Pancreas (tissue), 10 donors: Measurements from ENCODE around the gene TRIM42. TPM values are rescaled to one million over a fixed set of nuclear protein-coding genes. Genes with fewer than 3 reads are reported as not detected.
A peak's percentile ranks its signal among the peaks of the same experiment; 100 is the strongest.

Experiments
- ATAC-seq, 4 donors: fragments of 200-7000 bp; cut with Tn5 transposase; one replicate each; pipeline versions ENCODE4 v1.8.0 to v1.9.1; 2020; ENCODE audit warnings: mild to moderate bottlenecking in 4 of 4, moderate library complexity in 4 of 4
- DNase-seq, 6 donors: peaks; one replicate each; pipeline ENCODE4 v3.0.0-alpha.2; 2020
- FAIRE-seq: peaks from 2 replicates; lab custom pipeline; 2012; peaks lifted over from hg19 to GRCh38; lab: Jason Lieb, UNC
- H3K27ac ChIP-seq, 4 donors: fragments of 200-600 bp; sonication (generic); 1 replicate in 3 of 4; 2 replicates in 1 of 4; pipeline versions ENCODE4 v1.5.0 to v1.8.0; 2020
- H3K27me3 ChIP-seq, 4 donors: fragments of 200-600 bp; one replicate each; pipeline ENCODE4 v1.8.0; 2021
- H3K36me3 ChIP-seq, 3 donors: fragments of 200-600 bp; sonication (generic) in 1 of 3; one replicate each; pipeline versions ENCODE4 v1.5.0 to v1.8.0; 2020 to 2021
- H3K4me1 ChIP-seq, 3 donors: fragments of 200-600 bp; one replicate each; pipeline ENCODE4 v1.8.0; 2021
- H3K4me3 ChIP-seq, 4 donors: fragments of 200-600 bp; sonication (generic) in 2 of 4; one replicate each; pipeline versions ENCODE4 v1.5.0 to v1.8.0; 2020 to 2021
- H3K9me3 ChIP-seq, 4 donors: fragments of 200-600 bp; one replicate each; pipeline ENCODE4 v1.8.0; 2021
- CTCF ChIP-seq, 4 donors: fragments of 200-600 bp; sonication (generic) in 3 of 4; IDR thresholded peaks; one replicate each; pipeline versions ENCODE4 v1.5.0 to v1.8.0; 2021; ENCODE audit warnings: antibody characterized with exemption in 4 of 4
- WGBS, 2 donors: extraction: QIAGEN DNeasy Blood & Tissue Kit; methylation state at CpG; one replicate each; pipeline ENCODE4 v1.1.7; 2013; 5-methylcytosine and 5-hydroxymethylcytosine counted together
- intact Hi-C, 3 donors: fragments of 100-400 bp; cut with DNase I; formaldehyde crosslinking; loops; one replicate each; pipeline versions ENCODE4 v1.11.1 to v1.14.2; 2022
- polyA plus RNA-seq, 2 donors: library from polyadenylated mRNA; stranded (reverse); fragments of 200-250 nt; gene quantifications; one replicate each; pipeline ENCODE4 v1.2.3, GENCODE V29; 2013
- total RNA-seq, 6 donors: library from RNA; stranded (reverse); fragmentation: NEBNext Ultra II Directional in 4 of 6; extraction: Animal tissue kit (Norgen Biotek cat#: 25700) in 4 of 6; gene quantifications; one replicate each; pipeline versions ENCODE4 v1.2.1 to v1.2.4, GENCODE V29; 2021 to 2023
- donor health status: healthy with polysubstance abuse.
- donor health status: DM: no; HTN: no; CAD: no; lungs with moderate emphysema.
- donor health status: DM: no; HTN: no; CAD: no.
- donor health status: control.
- donor health status: control.
- donor health status: Bipolar disorder and iron deficiency.
- donor health status: DM: yes; HTN: yes; CAD: no.
- donor health status: DM: no; HTN: no; CAD: no.
- donor health status: DM: no; HTN: no; CAD: no.
- donor health status: DM: yes; HTN: yes; CAD: no.

The TRIM42 gene
- total RNA-seq (not detected), polyA plus RNA-seq (not detected)

- Histone ChIP-seq H3K4me1 (no peaks in the 10 kb centered on the region), H3K36me3 (no peaks in the 10 kb centered on the region), H3K4me3 (no peak within 1 kb of the TSS), H3K27me3 (no peaks in the 10 kb centered on the region), H3K27ac (no peak within 1 kb of the TSS), H3K9me3 (no peaks in the 10 kb centered on the region)
- FAIRE-seq (no peak), ATAC-seq (no peak), DNase-seq (no peak)
- no peak for TF ChIP-seq CTCF (IDR thresholded peaks at IDR 0.05)
- WGBS, 2 donors: 73 to 81% methylated on average over 2 of the region's 2 CpGs
- intact Hi-C loops: no loop called here
Observed at GRCh38 chr3:140677764-140678163, at the start of gene TRIM42. TSS of gene TRIM42 (plus strand) at chr3:140678064. CDS start at chr3:140678230, 166 bp downstream.

GRCh38 chr3:140628606-140629005 lies 49.3 kb upstream of the TRIM42 start:
- no peaks in the 10 kb centered on the region for H3K4me1 ChIP-seq
- H3K27me3 ChIP-seq: no peaks in the 10 kb centered on the region
- intact Hi-C loops: no loop called here
- FAIRE-seq (no peak), DNase-seq (no peak), ATAC-seq (no peak)
- no peak overlapping the region for H3K4me3 ChIP-seq
- no peak overlapping the region for H3K27ac ChIP-seq
- no peak for TF ChIP-seq CTCF (IDR thresholded peaks at IDR 0.05)
- no peaks in the 10 kb centered on the region for H3K9me3 ChIP-seq
- no peaks in the 10 kb centered on the region for H3K36me3 ChIP-seq
- 43 to 45% methylated on average over 4 of the region's 4 CpGs for WGBS, 2 donors

- 58 to 63% methylated on average over 3 of the region's 3 CpGs for WGBS, 2 donors
- TF ChIP-seq CTCF (IDR thresholded peaks at IDR 0.05): no peak
- intact Hi-C loops: no loop called here
- DNase-seq: no peak
- Histone ChIP-seq H3K36me3 (no peaks in the 10 kb centered on the region), H3K4me3 (no peak overlapping the region), H3K27me3 (no peaks in the 10 kb centered on the region), H3K4me1 (no peaks in the 10 kb centered on the region), H3K27ac (no peak overlapping the region), H3K9me3 (no peaks in the 10 kb centered on the region)
- FAIRE-seq: no peak
- ATAC-seq: peak in 3 of 4 donors; percentile 41 to 59 (median 44)
Observed at GRCh38 chr3:140629357-140630137, 48.3 kb upstream of the TRIM42 start.

DNA sequence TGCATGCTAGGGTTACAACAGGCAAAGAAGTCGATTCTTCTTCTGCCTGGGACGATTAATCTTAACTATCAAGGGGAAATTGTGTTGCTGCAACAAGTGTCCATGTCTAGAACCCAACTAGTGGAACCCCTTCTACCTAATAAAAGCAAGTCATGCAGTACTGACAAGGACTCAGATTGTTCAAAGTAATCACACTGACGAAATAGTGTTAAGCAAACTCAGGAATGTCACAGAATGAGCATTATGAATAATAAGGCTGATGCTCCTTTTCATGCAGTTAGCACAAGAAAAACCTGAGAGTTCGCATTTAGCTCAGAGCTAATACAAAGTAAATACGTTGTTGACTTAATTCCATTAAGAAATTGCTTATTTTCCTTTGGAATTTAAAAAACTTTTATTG lies 47.5 kb upstream of the TRIM42 start:
- H3K9me3 ChIP-seq: no peaks in the 10 kb centered on the region
- H3K4me1 ChIP-seq: no peaks in the 10 kb centered on the region
- DNase-seq (no peak), ATAC-seq (no peak), FAIRE-seq (no peak)
- no peak overlapping the region for H3K27ac ChIP-seq
- no peak for TF ChIP-seq CTCF (IDR thresholded peaks at IDR 0.05)
- no peaks in the 10 kb centered on the region for H3K36me3 ChIP-seq
- H3K27me3 ChIP-seq: no peaks in the 10 kb centered on the region
- intact Hi-C loops: no loop called here
- WGBS, 2 donors: 53 to 59% methylated on average over 5 of the region's 5 CpGs
- no peak overlapping the region for H3K4me3 ChIP-seq

- Histone ChIP-seq H3K27me3 (no peaks in the 10 kb centered on the region), H3K36me3 (no peaks in the 10 kb centered on the region), H3K4me1 (no peaks in the 10 kb centered on the region), H3K27ac (no peak overlapping the region), H3K4me3 (no peak overlapping the region), H3K9me3 (no peaks in the 10 kb centered on the region)
- FAIRE-seq (no peak), ATAC-seq (no peak), DNase-seq (no peak)
- intact Hi-C loops: no loop called here
- TF ChIP-seq CTCF (IDR thresholded peaks at IDR 0.05): no peak
Observed at GRCh38 chr3:140630866-140631265, 47.0 kb upstream of the TRIM42 start.
